Type B pancreatic cell (in vitro differentiated cells): ENCODE results near the gene XXYLT1. TPM values are rescaled to one million over a fixed set of nuclear protein-coding genes. Genes with fewer than 3 reads are reported as not detected.

Source experiments
- DNase-seq: peaks from one replicate; pipeline ENCODE4 v3.0.0; 2021; ENCODE audit warnings: mixed read lengths; ENCODE audit not compliant: unreplicated experiment; ENCODE audit errors: extremely low spot score
- H3K27ac Mint-ChIP-seq: 2 replicates; pipeline ENCODE4 v1.8.0; 2021; ENCODE audit warnings: mild to moderate bottlenecking, mixed read lengths
- H3K27me3 Mint-ChIP-seq: 2 replicates; pipeline ENCODE4 v1.8.0; 2021; ENCODE audit warnings: mixed read lengths
- H3K36me3 Mint-ChIP-seq: 2 replicates; pipeline ENCODE4 v1.8.0; 2021; ENCODE audit warnings: mixed read lengths
- H3K4me1 Mint-ChIP-seq: one replicate; pipeline ENCODE4 v1.8.0; 2021; ENCODE audit warnings: mixed read lengths; ENCODE audit not compliant: unreplicated experiment
- H3K4me3 Mint-ChIP-seq: 2 replicates; pipeline ENCODE4 v1.8.0; 2021; ENCODE audit warnings: mild to moderate bottlenecking, mixed read lengths
- H3K9me3 Mint-ChIP-seq: 2 replicates; pipeline ENCODE4 v1.8.0; 2021; ENCODE audit warnings: mixed read lengths
- CTCF ChIP-seq: fragments of 200-600 bp; sonication (generic); conservative IDR thresholded peaks from 2 replicates; pipeline ENCODE4 v1.5.0; 2021; ENCODE audit warnings: antibody characterized with exemption, mild to moderate bottlenecking
- total RNA-seq: library from RNA; stranded (reverse); gene quantifications from 2 replicates; pipeline ENCODE4 v1.2.1, GENCODE V29; 2021; ENCODE audit warnings: low replicate concordance

XXYLT1 gene
- total RNA-seq, 1 donor from 2014 or later: 27.0 TPM

GRCh38 chr3:195164573-195165264, 106.2 kb downstream of the XXYLT1 start:
- DNase-seq: no peak
- no peaks in the 10 kb centered on the region for H3K36me3 Mint-ChIP-seq
- H3K4me1 Mint-ChIP-seq: peaks cover 41% of the 10 kb centered on the region
- no peak overlapping the region for H3K4me3 Mint-ChIP-seq
- no peaks in the 10 kb centered on the region for H3K9me3 Mint-ChIP-seq
- no peak for TF ChIP-seq CTCF
- no peak overlapping the region for H3K27ac Mint-ChIP-seq
- no peaks in the 10 kb centered on the region for H3K27me3 Mint-ChIP-seq

- Mint-ChIP-seq H3K27ac (no peak overlapping the region), H3K27me3 (no peaks in the 10 kb centered on the region), H3K4me3 (no peak overlapping the region), H3K36me3 (no peaks in the 10 kb centered on the region), H3K9me3 (no peaks in the 10 kb centered on the region), H3K4me1 (peaks cover 48% of the 10 kb centered on the region)
- DNase-seq: no peak
- no peak for TF ChIP-seq CTCF
Observed at GRCh38 chr3:195163719-195164572, 107.0 kb downstream of the XXYLT1 start.

- no peak for TF ChIP-seq CTCF
- H3K27me3 Mint-ChIP-seq: no peaks in the 10 kb centered on the region
- H3K9me3 Mint-ChIP-seq: no peaks in the 10 kb centered on the region
- no peak overlapping the region for H3K27ac Mint-ChIP-seq
- peaks cover 47% of the 10 kb centered on the region for H3K4me1 Mint-ChIP-seq
- H3K36me3 Mint-ChIP-seq: no peaks in the 10 kb centered on the region
- no peak overlapping the region for H3K4me3 Mint-ChIP-seq
- DNase-seq: no peak
Observed at GRCh38 chr3:195162816-195163215, 108.1 kb downstream of the XXYLT1 start.

- no peak for TF ChIP-seq CTCF
- Mint-ChIP-seq H3K4me3 (peak overlapping the region; percentile 28), H3K4me1 (peaks cover 51% of the 10 kb centered on the region), H3K9me3 (no peaks in the 10 kb centered on the region), H3K27me3 (no peaks in the 10 kb centered on the region), H3K36me3 (no peaks in the 10 kb centered on the region), H3K27ac (no peak overlapping the region)
- DNase-seq: no peak
Observed at GRCh38 chr3:195162033-195162669, 108.8 kb downstream of the XXYLT1 start.

GRCh38 chr3:195160908-195161434, 110.0 kb downstream of the XXYLT1 start:
- no peak for DNase-seq
- Mint-ChIP-seq H3K27me3 (no peaks in the 10 kb centered on the region), H3K4me3 (no peak overlapping the region), H3K36me3 (no peaks in the 10 kb centered on the region), H3K27ac (no peak overlapping the region), H3K9me3 (no peaks in the 10 kb centered on the region), H3K4me1 (peaks cover 62% of the 10 kb centered on the region)
- no peak for TF ChIP-seq CTCF
